Breast epithelium (tissue), 3 donors: ENCODE measurements around the gene IL24.

ENCODE experiments used
- POLR2AphosphoS5 ChIP-seq, 3 donors: sonication (generic); formaldehyde crosslinking; IDR thresholded peaks; one replicate each; pipeline ENCODE4 v1.6.1; 2017; ENCODE audit warnings: antibody characterized with exemption in 3 of 3
- TF ChIP-seq, protein P1 (sequence below), 3 donors: fragments of 450-650 bp; IDR thresholded peaks; one replicate each; pipeline ENCODE4 v1.5.1; 2016 to 2017; ENCODE audit warnings: antibody characterized with exemption in 3 of 3, mild to moderate bottlenecking in 3 of 3, moderate library complexity in 3 of 3

DNA sequence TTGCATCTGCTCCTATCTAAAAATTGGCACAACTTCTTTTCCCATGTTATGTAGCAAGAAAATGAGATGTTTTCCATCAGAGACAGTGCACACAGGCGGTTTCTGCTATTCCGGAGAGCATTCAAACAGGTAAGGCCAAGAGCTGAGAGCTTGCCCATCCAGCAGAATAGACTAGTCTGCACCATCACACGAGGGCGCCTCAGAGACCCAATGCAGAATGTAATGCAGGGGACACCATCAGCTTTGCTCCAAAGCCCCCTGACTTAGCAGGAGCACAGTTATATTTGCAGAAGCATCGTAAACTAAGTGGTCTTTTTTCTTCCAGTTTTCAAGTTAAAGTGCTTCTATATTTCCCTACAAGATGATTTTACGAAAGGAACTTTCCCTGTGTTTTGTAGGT, 4.7 kb downstream of the IL24 start:
- TF ChIP-seq POLR2AphosphoS5 (IDR thresholded peaks at IDR 0.05) = no peak
- TF ChIP-seq, protein P1, sequence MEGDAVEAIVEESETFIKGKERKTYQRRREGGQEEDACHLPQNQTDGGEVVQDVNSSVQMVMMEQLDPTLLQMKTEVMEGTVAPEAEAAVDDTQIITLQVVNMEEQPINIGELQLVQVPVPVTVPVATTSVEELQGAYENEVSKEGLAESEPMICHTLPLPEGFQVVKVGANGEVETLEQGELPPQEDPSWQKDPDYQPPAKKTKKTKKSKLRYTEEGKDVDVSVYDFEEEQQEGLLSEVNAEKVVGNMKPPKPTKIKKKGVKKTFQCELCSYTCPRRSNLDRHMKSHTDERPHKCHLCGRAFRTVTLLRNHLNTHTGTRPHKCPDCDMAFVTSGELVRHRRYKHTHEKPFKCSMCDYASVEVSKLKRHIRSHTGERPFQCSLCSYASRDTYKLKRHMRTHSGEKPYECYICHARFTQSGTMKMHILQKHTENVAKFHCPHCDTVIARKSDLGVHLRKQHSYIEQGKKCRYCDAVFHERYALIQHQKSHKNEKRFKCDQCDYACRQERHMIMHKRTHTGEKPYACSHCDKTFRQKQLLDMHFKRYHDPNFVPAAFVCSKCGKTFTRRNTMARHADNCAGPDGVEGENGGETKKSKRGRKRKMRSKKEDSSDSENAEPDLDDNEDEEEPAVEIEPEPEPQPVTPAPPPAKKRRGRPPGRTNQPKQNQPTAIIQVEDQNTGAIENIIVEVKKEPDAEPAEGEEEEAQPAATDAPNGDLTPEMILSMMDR (IDR thresholded peaks at IDR 0.05) = no peak
